ENCODE results near the gene TUBGCP4.

Gene TUBGCP4, protein sequence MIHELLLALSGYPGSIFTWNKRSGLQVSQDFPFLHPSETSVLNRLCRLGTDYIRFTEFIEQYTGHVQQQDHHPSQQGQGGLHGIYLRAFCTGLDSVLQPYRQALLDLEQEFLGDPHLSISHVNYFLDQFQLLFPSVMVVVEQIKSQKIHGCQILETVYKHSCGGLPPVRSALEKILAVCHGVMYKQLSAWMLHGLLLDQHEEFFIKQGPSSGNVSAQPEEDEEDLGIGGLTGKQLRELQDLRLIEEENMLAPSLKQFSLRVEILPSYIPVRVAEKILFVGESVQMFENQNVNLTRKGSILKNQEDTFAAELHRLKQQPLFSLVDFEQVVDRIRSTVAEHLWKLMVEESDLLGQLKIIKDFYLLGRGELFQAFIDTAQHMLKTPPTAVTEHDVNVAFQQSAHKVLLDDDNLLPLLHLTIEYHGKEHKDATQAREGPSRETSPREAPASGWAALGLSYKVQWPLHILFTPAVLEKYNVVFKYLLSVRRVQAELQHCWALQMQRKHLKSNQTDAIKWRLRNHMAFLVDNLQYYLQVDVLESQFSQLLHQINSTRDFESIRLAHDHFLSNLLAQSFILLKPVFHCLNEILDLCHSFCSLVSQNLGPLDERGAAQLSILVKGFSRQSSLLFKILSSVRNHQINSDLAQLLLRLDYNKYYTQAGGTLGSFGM
- long read RNA-seq, full-length matches to known transcripts: 373 of 454 reads
- long read RNA-seq, partial matches to known transcripts: 22 of 454 reads
- long read RNA-seq, other reads (novel, unspliced or antisense): 59 of 454 reads

DNA sequence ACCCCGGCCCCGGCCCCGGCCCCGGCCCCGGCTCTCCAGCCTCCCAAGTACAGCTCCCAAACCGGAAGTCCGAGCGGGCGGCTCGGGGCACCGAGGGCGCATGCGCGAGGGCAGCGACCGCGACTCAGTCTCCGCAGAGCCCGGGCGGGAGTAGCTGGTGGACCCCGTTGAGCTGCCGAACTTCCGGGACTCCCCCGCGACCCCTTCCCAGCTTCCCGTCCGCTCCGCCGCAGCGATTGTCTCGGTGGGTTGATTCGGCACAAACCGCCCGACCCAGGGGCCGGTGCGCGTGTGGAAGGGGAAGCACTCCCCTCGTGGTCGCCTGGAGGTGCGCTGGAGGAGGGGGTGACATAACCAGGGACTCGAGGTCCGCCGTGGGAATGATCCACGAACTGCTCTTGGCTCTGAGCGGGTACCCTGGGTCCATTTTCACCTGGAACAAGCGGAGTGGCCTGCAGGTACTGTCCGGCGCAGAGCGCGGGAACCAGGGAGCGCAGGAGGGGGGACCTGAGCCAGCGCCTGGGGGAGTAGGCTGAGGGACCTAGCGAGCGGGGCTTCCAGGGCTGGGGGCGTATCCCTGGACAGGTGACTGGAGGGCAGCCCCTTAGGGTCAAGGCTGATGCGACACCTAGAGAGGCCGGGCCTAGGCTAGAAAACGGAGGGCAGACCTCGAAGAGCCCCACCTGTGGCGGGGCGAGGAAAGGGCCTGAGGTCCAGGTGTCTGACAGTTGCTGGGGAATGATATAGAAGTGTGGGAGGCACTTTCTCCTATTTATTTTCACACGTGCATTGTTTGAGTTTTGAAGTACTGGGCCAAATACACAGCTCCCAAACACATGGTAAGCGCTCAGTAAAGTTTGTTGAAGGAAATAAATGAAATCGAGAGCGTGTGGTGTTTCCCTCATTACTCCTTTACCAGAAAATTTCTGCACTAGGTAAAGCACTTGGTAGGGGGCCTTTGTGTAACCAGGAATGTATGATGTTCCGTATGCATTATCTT, at the start of gene TUBGCP4, which contains the start of gene ZSCAN29:
TUBGCP4 (plus strand) TSS at position 127 of the 1,000 bp plus-strand sequence; CDS start at position 381, 254 bp downstream.
ZSCAN29 (minus strand) TSS at position 69 of the 1,000 bp plus-strand sequence. CDS start 1,130 bp downstream, outside the sequence.
- peak within 1 kb of the TSS; percentile 91 for H3K27ac ChIP-seq (replicated peaks)
- peak within 1 kb of the TSS; percentile 89 for H3K4me3 ChIP-seq (replicated peaks; ENCODE audit: insufficient read depth, low read length)
- DNase-seq (ENCODE audit: low read depth in 1 of 2, low spot score in 1 of 2): peak; percentile 75 to 81
- TF ChIP-seq GABPA (IDR thresholded peaks at IDR 0.05; ENCODE audit: low read depth): peak; percentile 73
- TF ChIP-seq, protein P1, sequence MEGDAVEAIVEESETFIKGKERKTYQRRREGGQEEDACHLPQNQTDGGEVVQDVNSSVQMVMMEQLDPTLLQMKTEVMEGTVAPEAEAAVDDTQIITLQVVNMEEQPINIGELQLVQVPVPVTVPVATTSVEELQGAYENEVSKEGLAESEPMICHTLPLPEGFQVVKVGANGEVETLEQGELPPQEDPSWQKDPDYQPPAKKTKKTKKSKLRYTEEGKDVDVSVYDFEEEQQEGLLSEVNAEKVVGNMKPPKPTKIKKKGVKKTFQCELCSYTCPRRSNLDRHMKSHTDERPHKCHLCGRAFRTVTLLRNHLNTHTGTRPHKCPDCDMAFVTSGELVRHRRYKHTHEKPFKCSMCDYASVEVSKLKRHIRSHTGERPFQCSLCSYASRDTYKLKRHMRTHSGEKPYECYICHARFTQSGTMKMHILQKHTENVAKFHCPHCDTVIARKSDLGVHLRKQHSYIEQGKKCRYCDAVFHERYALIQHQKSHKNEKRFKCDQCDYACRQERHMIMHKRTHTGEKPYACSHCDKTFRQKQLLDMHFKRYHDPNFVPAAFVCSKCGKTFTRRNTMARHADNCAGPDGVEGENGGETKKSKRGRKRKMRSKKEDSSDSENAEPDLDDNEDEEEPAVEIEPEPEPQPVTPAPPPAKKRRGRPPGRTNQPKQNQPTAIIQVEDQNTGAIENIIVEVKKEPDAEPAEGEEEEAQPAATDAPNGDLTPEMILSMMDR (IDR thresholded peaks at IDR 0.05; ENCODE audit: insufficient read depth, low read length): peak; percentile 20
- TF ChIP-seq POLR2AphosphoS5 (IDR thresholded peaks at IDR 0.05; ENCODE audit: low read depth): peak; percentile 61
- TF ChIP-seq, protein P2, sequence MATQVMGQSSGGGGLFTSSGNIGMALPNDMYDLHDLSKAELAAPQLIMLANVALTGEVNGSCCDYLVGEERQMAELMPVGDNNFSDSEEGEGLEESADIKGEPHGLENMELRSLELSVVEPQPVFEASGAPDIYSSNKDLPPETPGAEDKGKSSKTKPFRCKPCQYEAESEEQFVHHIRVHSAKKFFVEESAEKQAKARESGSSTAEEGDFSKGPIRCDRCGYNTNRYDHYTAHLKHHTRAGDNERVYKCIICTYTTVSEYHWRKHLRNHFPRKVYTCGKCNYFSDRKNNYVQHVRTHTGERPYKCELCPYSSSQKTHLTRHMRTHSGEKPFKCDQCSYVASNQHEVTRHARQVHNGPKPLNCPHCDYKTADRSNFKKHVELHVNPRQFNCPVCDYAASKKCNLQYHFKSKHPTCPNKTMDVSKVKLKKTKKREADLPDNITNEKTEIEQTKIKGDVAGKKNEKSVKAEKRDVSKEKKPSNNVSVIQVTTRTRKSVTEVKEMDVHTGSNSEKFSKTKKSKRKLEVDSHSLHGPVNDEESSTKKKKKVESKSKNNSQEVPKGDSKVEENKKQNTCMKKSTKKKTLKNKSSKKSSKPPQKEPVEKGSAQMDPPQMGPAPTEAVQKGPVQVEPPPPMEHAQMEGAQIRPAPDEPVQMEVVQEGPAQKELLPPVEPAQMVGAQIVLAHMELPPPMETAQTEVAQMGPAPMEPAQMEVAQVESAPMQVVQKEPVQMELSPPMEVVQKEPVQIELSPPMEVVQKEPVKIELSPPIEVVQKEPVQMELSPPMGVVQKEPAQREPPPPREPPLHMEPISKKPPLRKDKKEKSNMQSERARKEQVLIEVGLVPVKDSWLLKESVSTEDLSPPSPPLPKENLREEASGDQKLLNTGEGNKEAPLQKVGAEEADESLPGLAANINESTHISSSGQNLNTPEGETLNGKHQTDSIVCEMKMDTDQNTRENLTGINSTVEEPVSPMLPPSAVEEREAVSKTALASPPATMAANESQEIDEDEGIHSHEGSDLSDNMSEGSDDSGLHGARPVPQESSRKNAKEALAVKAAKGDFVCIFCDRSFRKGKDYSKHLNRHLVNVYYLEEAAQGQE (IDR thresholded peaks at IDR 0.05; ENCODE audit: insufficient replicate concordance, low read depth): peak; percentile 36
- no peak for TF ChIP-seq SPI1 (IDR thresholded peaks at IDR 0.05; ENCODE audit: borderline replicate concordance, low read depth)
- no peaks in the 10 kb centered on the region for H3K27me3 ChIP-seq (ENCODE audit: insufficient read depth, poor library complexity, severe bottlenecking)

DNA sequence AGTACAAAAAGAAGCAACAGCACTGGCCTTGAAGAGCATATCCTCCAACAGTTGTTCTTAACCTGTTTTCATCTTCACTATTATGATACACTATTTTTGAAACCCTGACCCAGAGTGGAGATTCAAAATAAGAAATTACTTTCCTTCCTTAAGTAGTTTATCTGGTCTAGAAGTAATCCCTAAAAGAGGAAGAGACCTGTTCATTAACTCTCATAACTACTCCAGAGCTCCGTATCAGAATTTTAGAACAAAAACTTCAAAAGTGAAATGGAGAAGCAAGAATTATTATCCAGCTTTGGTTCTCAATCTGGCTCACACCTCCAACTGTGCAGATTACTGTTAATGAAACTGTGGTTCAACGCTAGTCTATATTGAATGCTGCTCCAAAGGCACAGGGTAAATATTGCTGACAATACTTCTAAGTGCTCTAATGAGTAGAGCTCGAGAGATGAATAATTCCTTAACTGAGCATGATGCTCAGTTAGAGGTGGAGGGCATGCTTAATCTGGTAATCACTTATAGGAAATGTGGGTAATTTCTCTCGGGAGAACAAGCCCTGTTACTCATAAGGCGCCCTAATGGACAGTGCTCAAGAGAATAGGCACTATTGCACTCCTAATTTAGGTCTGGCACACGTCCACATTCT, 45.7 kb upstream of the TUBGCP4 start:
- TF ChIP-seq, protein P2 (IDR thresholded peaks at IDR 0.05; ENCODE audit: insufficient replicate concordance, low read depth): no peak
- peak; percentile 51; the same call in 1 of the 2 replicates for TF ChIP-seq SPI1 (IDR thresholded peaks at IDR 0.05; ENCODE audit: borderline replicate concordance, low read depth)
- no peak for TF ChIP-seq POLR2AphosphoS5 (IDR thresholded peaks at IDR 0.05; ENCODE audit: low read depth)
- TF ChIP-seq GABPA (IDR thresholded peaks at IDR 0.05; ENCODE audit: low read depth): no peak
- no peak for DNase-seq (ENCODE audit: low read depth in 1 of 2, low spot score in 1 of 2)
- Histone ChIP-seq H3K27ac (replicated peaks) (no peak overlapping the region), H3K4me3 (replicated peaks; ENCODE audit: insufficient read depth, low read length) (no peak overlapping the region), H3K27me3 (ENCODE audit: insufficient read depth, poor library complexity, severe bottlenecking) (no peaks in the 10 kb centered on the region)

- peak overlapping the region; percentile 91 for H3K27ac ChIP-seq (replicated peaks)
- H3K4me3 ChIP-seq (replicated peaks; ENCODE audit: insufficient read depth, low read length): peak overlapping the region; percentile 55
- TF ChIP-seq SPI1 (IDR thresholded peaks at IDR 0.05; ENCODE audit: borderline replicate concordance, low read depth): no peak
- TF ChIP-seq, protein P1 (IDR thresholded peaks at IDR 0.05; ENCODE audit: insufficient read depth, low read length): no peak
- TF ChIP-seq POLR2AphosphoS5 (IDR thresholded peaks at IDR 0.05; ENCODE audit: low read depth): no peak
- TF ChIP-seq, protein P2 (IDR thresholded peaks at IDR 0.05; ENCODE audit: insufficient replicate concordance, low read depth): no peak
- TF ChIP-seq GABPA (IDR thresholded peaks at IDR 0.05; ENCODE audit: low read depth): no peak
- no peaks in the 10 kb centered on the region for H3K27me3 ChIP-seq (ENCODE audit: insufficient read depth, poor library complexity, severe bottlenecking)
- no peak for DNase-seq (ENCODE audit: low read depth in 1 of 2, low spot score in 1 of 2)
Observed at GRCh38 chr15:43329217-43329959, 41.5 kb upstream of the TUBGCP4 start.

Measured in HL-60 (cell line).